Progenitor cell of endocrine pancreas (in vitro differentiated cells): ENCODE results near the gene ARHGEF33. TPM values are rescaled to one million over a fixed set of nuclear protein-coding genes. Genes with fewer than 3 reads are reported as not detected.

ENCODE experiments used
- DNase-seq: peaks from one replicate; pipeline ENCODE4 v3.0.0; 2021; ENCODE audit warnings: low spot score; ENCODE audit not compliant: unreplicated experiment
- H3K27ac Mint-ChIP-seq: 2 replicates; pipeline ENCODE4 v1.8.0; 2021; ENCODE audit warnings: mild to moderate bottlenecking, moderate library complexity, mixed read lengths
- H3K27me3 Mint-ChIP-seq: 2 replicates; pipeline ENCODE4 v1.8.0; 2021; ENCODE audit warnings: mixed read lengths
- H3K36me3 Mint-ChIP-seq: 2 replicates; pipeline ENCODE4 v1.8.0; 2022; ENCODE audit warnings: mixed read lengths; ENCODE audit not compliant: insufficient read depth
- H3K4me1 Mint-ChIP-seq: 2 replicates; pipeline ENCODE4 v1.8.0; 2021; ENCODE audit warnings: low read depth, mixed read lengths
- H3K4me3 Mint-ChIP-seq: 2 replicates; pipeline ENCODE4 v1.8.0; 2021; ENCODE audit warnings: low read depth, mild to moderate bottlenecking, moderate library complexity, mixed read lengths
- H3K9me3 Mint-ChIP-seq: 2 replicates; pipeline ENCODE4 v1.8.0; 2021; ENCODE audit warnings: low read depth, mixed read lengths
- total RNA-seq: library from RNA; stranded (reverse); gene quantifications from 2 replicates; pipeline ENCODE4 v1.2.1, GENCODE V29; 2021
- TF ChIP-seq, protein P1 (sequence below): fragments of 200-600 bp; sonication (generic); IDR thresholded peaks from one replicate; pipeline ENCODE4 v1.5.0; 2021; ENCODE audit warnings: antibody characterized with exemption, mild to moderate bottlenecking; ENCODE audit not compliant: unreplicated experiment

The ARHGEF33 gene
- total RNA-seq, 1 donor from 2014 or later: 1.4 TPM

GRCh38 chr2:38975042-38975441 is 85.4 kb downstream of the ARHGEF33 start:
- TF ChIP-seq, protein P1, sequence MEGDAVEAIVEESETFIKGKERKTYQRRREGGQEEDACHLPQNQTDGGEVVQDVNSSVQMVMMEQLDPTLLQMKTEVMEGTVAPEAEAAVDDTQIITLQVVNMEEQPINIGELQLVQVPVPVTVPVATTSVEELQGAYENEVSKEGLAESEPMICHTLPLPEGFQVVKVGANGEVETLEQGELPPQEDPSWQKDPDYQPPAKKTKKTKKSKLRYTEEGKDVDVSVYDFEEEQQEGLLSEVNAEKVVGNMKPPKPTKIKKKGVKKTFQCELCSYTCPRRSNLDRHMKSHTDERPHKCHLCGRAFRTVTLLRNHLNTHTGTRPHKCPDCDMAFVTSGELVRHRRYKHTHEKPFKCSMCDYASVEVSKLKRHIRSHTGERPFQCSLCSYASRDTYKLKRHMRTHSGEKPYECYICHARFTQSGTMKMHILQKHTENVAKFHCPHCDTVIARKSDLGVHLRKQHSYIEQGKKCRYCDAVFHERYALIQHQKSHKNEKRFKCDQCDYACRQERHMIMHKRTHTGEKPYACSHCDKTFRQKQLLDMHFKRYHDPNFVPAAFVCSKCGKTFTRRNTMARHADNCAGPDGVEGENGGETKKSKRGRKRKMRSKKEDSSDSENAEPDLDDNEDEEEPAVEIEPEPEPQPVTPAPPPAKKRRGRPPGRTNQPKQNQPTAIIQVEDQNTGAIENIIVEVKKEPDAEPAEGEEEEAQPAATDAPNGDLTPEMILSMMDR: no peak
- no peak overlapping the region for H3K4me3 Mint-ChIP-seq
- H3K27ac Mint-ChIP-seq: no peak overlapping the region
- no peak for DNase-seq
- no peaks in the 10 kb centered on the region for H3K27me3 Mint-ChIP-seq
- H3K36me3 Mint-ChIP-seq: no peaks in the 10 kb centered on the region
- no peaks in the 10 kb centered on the region for H3K4me1 Mint-ChIP-seq
- no peaks in the 10 kb centered on the region for H3K9me3 Mint-ChIP-seq

DNA sequence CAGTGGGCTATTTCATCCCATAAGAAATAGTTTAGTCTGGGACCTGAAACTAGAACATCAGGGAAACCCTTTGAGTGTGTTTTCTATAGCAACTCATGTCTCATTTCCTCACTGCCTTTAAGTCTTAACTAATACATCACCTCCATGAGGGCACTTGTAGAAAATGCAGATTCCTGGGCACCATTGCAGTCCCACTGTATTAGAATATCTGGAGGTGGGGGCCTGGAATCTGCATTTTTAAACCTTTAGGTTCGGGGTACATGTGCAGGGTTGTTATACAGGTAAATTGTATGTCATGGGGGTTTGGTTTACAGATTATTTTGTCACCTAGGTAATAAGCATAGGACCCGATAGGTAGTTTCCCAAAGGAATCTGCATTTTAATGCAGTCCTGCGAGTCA is 87.4 kb downstream of the ARHGEF33 start:
- DNase-seq: no peak
- no peak overlapping the region for H3K4me3 Mint-ChIP-seq
- TF ChIP-seq, protein P1: no peak
- H3K4me1 Mint-ChIP-seq: no peaks in the 10 kb centered on the region
- no peaks in the 10 kb centered on the region for H3K9me3 Mint-ChIP-seq
- H3K27ac Mint-ChIP-seq: no peak overlapping the region
- no peaks in the 10 kb centered on the region for H3K36me3 Mint-ChIP-seq
- H3K27me3 Mint-ChIP-seq: no peaks in the 10 kb centered on the region

DNA sequence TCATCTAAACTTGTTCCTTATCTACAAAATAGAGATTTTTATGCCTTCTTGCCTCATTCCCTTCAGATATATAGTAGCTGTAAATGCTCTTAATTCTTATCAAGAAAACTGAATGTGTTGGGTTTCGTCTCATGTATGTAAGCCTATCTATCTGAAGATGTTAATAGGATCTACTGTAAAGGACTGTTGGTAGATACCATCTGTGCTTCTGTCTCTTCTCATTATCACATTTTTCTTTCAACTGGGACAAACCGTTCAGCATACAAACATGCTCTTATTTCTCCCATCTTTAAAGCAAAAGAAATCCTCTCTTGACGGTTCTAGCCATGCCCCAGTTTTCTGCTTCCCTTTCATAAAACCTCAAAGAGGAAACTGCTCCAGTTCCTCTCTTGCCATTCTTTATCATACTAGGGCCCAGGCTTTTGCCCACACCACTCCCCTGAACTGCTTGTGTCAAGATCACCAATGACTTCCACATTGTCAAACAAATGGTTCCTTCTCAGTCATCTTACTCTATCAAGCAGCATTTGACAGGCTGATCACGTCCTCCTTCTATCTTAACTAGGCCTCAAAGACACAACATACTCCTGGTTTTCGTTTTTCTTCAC is 88.7 kb downstream of the ARHGEF33 start:
- TF ChIP-seq, protein P1: no peak
- Mint-ChIP-seq H3K9me3 (no peaks in the 10 kb centered on the region), H3K27me3 (no peaks in the 10 kb centered on the region), H3K4me1 (no peaks in the 10 kb centered on the region), H3K4me3 (no peak overlapping the region), H3K36me3 (peaks cover 1% of the 10 kb centered on the region), H3K27ac (no peak overlapping the region)
- DNase-seq: no peak

DNA sequence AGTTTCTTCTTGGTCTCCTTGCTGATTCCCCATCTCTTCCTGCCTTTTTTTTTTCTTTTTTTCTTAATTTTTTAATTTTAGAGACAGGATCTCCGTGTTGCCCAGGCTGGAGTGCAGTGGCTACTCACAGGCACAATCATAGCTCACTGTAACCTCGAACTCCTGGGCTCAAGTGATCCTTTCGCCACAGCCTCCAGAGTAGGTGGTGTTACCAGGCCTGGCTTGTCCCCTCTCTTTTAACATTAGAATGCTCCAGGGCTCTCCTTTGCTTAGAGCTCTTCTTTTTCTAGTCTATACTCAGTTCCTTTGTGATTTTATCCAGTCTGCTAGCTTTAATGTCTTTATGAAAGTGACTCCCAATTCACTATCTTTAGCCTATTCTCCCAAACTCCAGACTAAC is 89.2 kb downstream of the ARHGEF33 start:
- peaks cover 1% of the 10 kb centered on the region for H3K36me3 Mint-ChIP-seq
- no peak for DNase-seq
- no peaks in the 10 kb centered on the region for H3K9me3 Mint-ChIP-seq
- no peaks in the 10 kb centered on the region for H3K27me3 Mint-ChIP-seq
- no peaks in the 10 kb centered on the region for H3K4me1 Mint-ChIP-seq
- peak overlapping the region; percentile 76 for H3K27ac Mint-ChIP-seq
- TF ChIP-seq, protein P1: no peak
- no peak overlapping the region for H3K4me3 Mint-ChIP-seq

DNA sequence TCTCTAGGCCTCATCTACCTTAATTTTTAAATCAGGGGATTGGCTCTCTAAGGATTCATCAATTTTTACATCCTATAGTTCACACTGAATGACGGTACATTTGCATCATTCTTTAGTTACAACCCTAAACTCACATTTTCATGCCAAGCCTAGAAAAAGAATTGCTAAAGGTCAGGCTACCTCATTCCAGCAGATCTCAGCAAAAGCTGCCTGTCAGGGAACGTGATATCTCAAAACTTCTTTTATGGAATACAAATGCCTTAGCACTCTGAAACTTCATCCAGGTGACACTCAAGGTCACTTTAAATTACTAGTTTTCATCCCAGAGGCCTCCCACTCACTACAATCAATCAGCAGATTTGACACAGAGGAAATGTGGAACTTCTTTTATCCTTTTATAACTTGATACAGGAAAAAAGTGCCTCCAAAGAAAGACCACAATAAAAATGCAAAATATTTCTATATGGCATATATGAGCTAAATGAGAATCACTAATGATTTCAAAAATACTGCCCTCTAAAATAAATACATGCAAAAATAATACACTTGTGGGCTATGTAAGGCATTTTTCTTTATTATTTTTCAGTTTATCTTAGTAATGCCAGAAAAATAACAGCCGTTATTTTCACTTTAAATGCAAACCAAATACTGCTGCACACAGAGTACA is 91.5 kb downstream of the ARHGEF33 start:
- TF ChIP-seq, protein P1: no peak
- Mint-ChIP-seq H3K4me3 (no peak overlapping the region), H3K4me1 (no peaks in the 10 kb centered on the region), H3K27ac (no peak overlapping the region), H3K27me3 (no peaks in the 10 kb centered on the region), H3K36me3 (peaks cover 12% of the 10 kb centered on the region), H3K9me3 (no peaks in the 10 kb centered on the region)
- no peak for DNase-seq
